HCT116 (cell line): ENCODE data around the gene ZFPL1. TPM values are rescaled to one million over a fixed set of nuclear protein-coding genes. Genes with fewer than 3 reads are reported as not detected.
A peak's percentile ranks its signal among the peaks of the same experiment; 100 is the strongest.

Experiments
- ATAC-seq: fragments of 200-7000 bp; cut with Tn5 transposase; 2 replicates; pipeline ENCODE4 v1.9.1; 2020; ENCODE audit warnings: mild to moderate bottlenecking, moderate library complexity
- BruUV-seq: library from RNA; stranded (reverse); fragments of 400-500 nt; replicated peaks from 2 replicates; lab custom pipeline; 2021; lab: Mats Ljungman, UMichigan
- CTCF ChIA-PET: fragments of 300-600 bp; sonication (Branson Sonifier 250); formaldehyde crosslinking; loops from one replicate; lab custom pipeline; 2021; ENCODE audit warnings: antibody characterized with exemption; lab: Charles Lee
- POLR2A ChIA-PET: fragments of 300-600, 350-600 bp; sonication (Branson Sonifier 250); formaldehyde crosslinking; loops from one replicate; lab custom pipeline; 2021; ENCODE audit warnings: antibody characterized with exemption; lab: Charles Lee
- RAD21 ChIA-PET, 2 experiments: fragments of 300-600 bp; sonication (Branson Sonifier 250); formaldehyde crosslinking; loops; one replicate each; lab custom pipeline; 2023; ENCODE audit warnings: low total read pairs in 2 of 2; ENCODE audit not compliant: uncharacterized antibody in 2 of 2, unreplicated experiment in 2 of 2, low non-redundant PET in 1 of 2; lab: Charles Lee
- DNase-seq: peaks from one replicate; pipeline ENCODE4 v3.0.0-alpha.2; 2010; ENCODE audit warnings: low read depth, low spot score
- H2AFZ ChIP-seq: fragments of 200-600 bp; shearing (Covaris generic), sonication (generic); 2 replicates; pipeline ENCODE4 v1.6.1; 2017; ENCODE audit warnings: low read depth, mixed run types, mixed read lengths, antibody characterized with exemption, low read length; ENCODE audit not compliant: poor library complexity, severe bottlenecking
- H3K27ac ChIP-seq: 2 replicates; pipeline ENCODE4 v1.5.1; 2012; ENCODE audit warnings: low read depth, low read length
- H3K27me3 ChIP-seq: fragments of 200-600 bp; sonication (generic); 2 replicates; pipeline ENCODE4 v1.6.1; 2016; ENCODE audit warnings: mixed run types, low read length, mixed read lengths; ENCODE audit not compliant: insufficient read depth
- H3K36me3 ChIP-seq, 2 experiments: fragments of 200-500 bp in 1 of 2; fragments of 200-600 bp in 1 of 2; sonication (Bioruptor generic) in 1 of 2; sonication (generic) in 1 of 2; 2 replicates each; pipeline versions ENCODE4 v1.5.1 to v1.6.1; 2014 to 2016; ENCODE audit warnings: low read length in 2 of 2, inconsistent platforms in 1 of 2, mixed read lengths in 1 of 2, mixed run types in 1 of 2; ENCODE audit not compliant: insufficient read depth in 2 of 2, control insufficient read depth in 1 of 2
- H3K4me1 ChIP-seq, 2 experiments: fragments of 200-600 bp in 1 of 2; sonication (generic) in 1 of 2; 2 replicates each; pipeline versions ENCODE4 v1.5.1 to v1.6.1; 2012 to 2017; ENCODE audit warnings: low read length in 2 of 2, inconsistent platforms in 1 of 2, mild to moderate bottlenecking in 1 of 2, mixed read lengths in 1 of 2, mixed run types in 1 of 2, moderate library complexity in 1 of 2; ENCODE audit not compliant: insufficient read depth in 2 of 2, control insufficient read depth in 1 of 2
- H3K4me2 ChIP-seq: fragments of 200-600 bp; sonication (generic); 2 replicates; pipeline ENCODE4 v1.6.1; 2017; ENCODE audit warnings: mixed run types, low read length, mixed read lengths
- H3K4me3 ChIP-seq, 2 experiments: fragments of 200-600 bp in 1 of 2; sonication (generic) in 1 of 2; replicated peaks in 1 of 2; 2 replicates each; pipeline ENCODE4 v1.5.1; 2011 to 2016; ENCODE audit warnings: low read length in 2 of 2, control low read depth in 1 of 2, low read depth in 1 of 2, mild to moderate bottlenecking in 1 of 2, mixed read lengths in 1 of 2, mixed run types in 1 of 2
- H3K79me2 ChIP-seq: fragments of 200-600 bp; sonication (generic); 2 replicates; pipeline ENCODE4 v1.6.1; 2017; ENCODE audit warnings: mild to moderate bottlenecking, mixed run types, low read length, moderate library complexity, mixed read lengths; ENCODE audit not compliant: insufficient read depth
- H3K9ac ChIP-seq: fragments of 200-600 bp; sonication (generic); 2 replicates; pipeline ENCODE4 v1.6.1; 2016; ENCODE audit warnings: low read length, mixed read lengths
- H3K9me2 ChIP-seq: fragments of 200-600 bp; sonication (generic), shearing (Covaris generic); 2 replicates; pipeline ENCODE4 v1.6.1; 2017; ENCODE audit warnings: mixed run types, mild to moderate bottlenecking, moderate library complexity; ENCODE audit not compliant: insufficient read depth
- H3K9me3 ChIP-seq, 2 experiments: fragments of 200-500 bp in 1 of 2; fragments of 200-600 bp in 1 of 2; sonication (Bioruptor generic) in 1 of 2; sonication (generic) in 1 of 2; 2 replicates each; pipeline ENCODE4 v1.6.1; 2014 to 2017; ENCODE audit warnings: low read length in 2 of 2, mixed read lengths in 2 of 2, inconsistent platforms in 1 of 2, low read depth in 1 of 2, mild to moderate bottlenecking in 1 of 2, mixed run types in 1 of 2, moderate library complexity in 1 of 2; ENCODE audit not compliant: control insufficient read depth in 1 of 2, insufficient read depth in 1 of 2
- H4K20me1 ChIP-seq: fragments of 200-600 bp; sonication (generic), shearing (Covaris generic); 2 replicates; pipeline ENCODE4 v1.6.1; 2017; ENCODE audit warnings: mixed run types, mild to moderate bottlenecking, moderate library complexity; ENCODE audit not compliant: insufficient read depth
- ATF3 ChIP-seq: IDR thresholded peaks from 2 replicates; pipeline ENCODE4 v1.6.1; 2012
- CEBPB ChIP-seq: IDR thresholded peaks from 2 replicates; pipeline ENCODE4 v1.6.1; 2012; ENCODE audit warnings: low read depth
- EGR1 ChIP-seq: IDR thresholded peaks from 2 replicates; pipeline ENCODE4 v1.6.1; 2012; ENCODE audit warnings: low read depth
- ELF1 ChIP-seq: IDR thresholded peaks from 2 replicates; pipeline ENCODE4 v1.6.1; 2012; ENCODE audit warnings: low read depth, borderline replicate concordance
- EZH2 ChIP-seq: fragments of 200-600 bp; sonication (generic); IDR thresholded peaks from 2 replicates; pipeline ENCODE4 v1.6.1; 2017; ENCODE audit warnings: antibody characterized with exemption, mixed run types
- EZH2phosphoT487 ChIP-seq: fragments of 200-600 bp; IDR thresholded peaks from 2 replicates; pipeline ENCODE4 v1.6.1; 2018; ENCODE audit warnings: antibody characterized with exemption, borderline replicate concordance
- JUND ChIP-seq: IDR thresholded peaks from 2 replicates; pipeline ENCODE4 v1.6.1; 2012
- MAX ChIP-seq: IDR thresholded peaks from 2 replicates; pipeline ENCODE4 v1.6.1; 2012
- POLR2A ChIP-seq: IDR thresholded peaks from 2 replicates; pipeline ENCODE4 v1.7.0; 2011; ENCODE audit warnings: borderline replicate concordance; ENCODE audit not compliant: insufficient read depth, insufficient read length; ENCODE audit errors: extremely low read depth
- POLR2AphosphoS5 ChIP-seq: IDR thresholded peaks from 2 replicates; pipeline ENCODE4 v1.6.1; 2011; ENCODE audit warnings: mild to moderate bottlenecking, low read depth, low read length, moderate library complexity
- RAD21 ChIP-seq: IDR thresholded peaks from 2 replicates; pipeline ENCODE4 v1.6.1; 2012; ENCODE audit warnings: low read depth, mild to moderate bottlenecking
- SIN3A ChIP-seq: IDR thresholded peaks from 2 replicates; pipeline ENCODE4 v1.6.1; 2012; ENCODE audit warnings: low read depth
- SP1 ChIP-seq: IDR thresholded peaks from 2 replicates; pipeline ENCODE4 v1.6.1; 2012; ENCODE audit warnings: low read depth
- SRF ChIP-seq: IDR thresholded peaks from 2 replicates; pipeline ENCODE4 v1.6.1; 2012; ENCODE audit warnings: low read depth
- TCF7L2 ChIP-seq: IDR thresholded peaks from 2 replicates; pipeline ENCODE4 v1.7.0; 2011; ENCODE audit warnings: borderline replicate concordance, inconsistent platforms; ENCODE audit not compliant: insufficient read depth, insufficient read length; ENCODE audit errors: extremely low read depth
- YY1 ChIP-seq: IDR thresholded peaks from 2 replicates; pipeline ENCODE4 v1.6.1; 2011; ENCODE audit warnings: low read length, low read depth, moderate library complexity, mild to moderate bottlenecking; ENCODE audit not compliant: insufficient replicate concordance; ENCODE audit errors: extremely low read depth
- ZBTB33 ChIP-seq: IDR thresholded peaks from 2 replicates; pipeline ENCODE4 v1.6.1; 2011; ENCODE audit warnings: mild to moderate bottlenecking, low read length, moderate library complexity; ENCODE audit not compliant: insufficient replicate concordance; ENCODE audit errors: extremely low read depth
- ZNF274 ChIP-seq: fragments of 200-500 bp; sonication (Bioruptor generic); IDR thresholded peaks from 2 replicates; pipeline ENCODE4 v1.6.1; 2014; ENCODE audit warnings: mild to moderate bottlenecking, low read depth, low read length, inconsistent platforms
- intact Hi-C: fragments of 100-400 bp; cut with micrococcal nuclease; formaldehyde crosslinking; loops from 2 replicates; pipeline ENCODE4 v1.10.0; 2022
- total RNA-seq: library from RNA; stranded (reverse); gene quantifications from one replicate; pipeline ENCODE4 v1.2.1, GENCODE V29; 2021; ENCODE audit not compliant: unreplicated experiment
- TF ChIP-seq, protein P1 (sequence below): IDR thresholded peaks from 2 replicates; pipeline ENCODE4 v1.6.1; 2012; ENCODE audit warnings: low read depth

ZFPL1 gene
- total RNA-seq, 1 experiment from 2014 or later = 35.3 TPM

- Histone ChIP-seq H3K4me3 (peak within 1 kb of the TSS; percentile 74 to 78), H2AFZ (no peak within 1 kb of the TSS), H3K9me3 (no peaks in the 10 kb centered on the region), H3K27ac (peak within 1 kb of the TSS; percentile 63), H3K36me3 (peaks cover 3 to 6% of the 10 kb centered on the region in 2 experiments; a peak in 2 of 4 replicates), H4K20me1 (no peaks in the 10 kb centered on the region), H3K9ac (peak within 1 kb of the TSS; percentile 77), H3K27me3 (no peaks in the 10 kb centered on the region), H3K79me2 (peaks cover 23% of the 10 kb centered on the region), H3K4me2 (peak within 1 kb of the TSS; percentile 88), H3K9me2 (no peaks in the 10 kb centered on the region), H3K4me1 (peaks cover 3 to 12% of the 10 kb centered on the region in 2 experiments; a peak in 3 of 4 replicates)
- CTCF ChIA-PET = interaction anchor here (1.1 to 1.7 kb wide), 2 partner anchors 12 to 14 kb away, joined by 3 to 14 read pairs; no protein-coding TSS in a partner anchor
- BruUV-seq = TSS peak; percentile 56
- intact Hi-C loops = loop anchor here (1.0 to 5.0 kb wide), 2 partner anchors 12 to 84 kb away; partner anchors contain the start of genes ARL2, CDCA5 and ZFPL1
- RAD21 ChIA-PET = no interaction called here
- ATAC-seq (peak; percentile 97), DNase-seq (peak; percentile 88)
- POLR2A ChIA-PET = interaction anchor here (3.2 kb wide), 1 partner anchor 15 kb away, joined by 21 read pairs; the partner anchor contains the start of gene TM7SF2
- TF ChIP-seq, protein P1, sequence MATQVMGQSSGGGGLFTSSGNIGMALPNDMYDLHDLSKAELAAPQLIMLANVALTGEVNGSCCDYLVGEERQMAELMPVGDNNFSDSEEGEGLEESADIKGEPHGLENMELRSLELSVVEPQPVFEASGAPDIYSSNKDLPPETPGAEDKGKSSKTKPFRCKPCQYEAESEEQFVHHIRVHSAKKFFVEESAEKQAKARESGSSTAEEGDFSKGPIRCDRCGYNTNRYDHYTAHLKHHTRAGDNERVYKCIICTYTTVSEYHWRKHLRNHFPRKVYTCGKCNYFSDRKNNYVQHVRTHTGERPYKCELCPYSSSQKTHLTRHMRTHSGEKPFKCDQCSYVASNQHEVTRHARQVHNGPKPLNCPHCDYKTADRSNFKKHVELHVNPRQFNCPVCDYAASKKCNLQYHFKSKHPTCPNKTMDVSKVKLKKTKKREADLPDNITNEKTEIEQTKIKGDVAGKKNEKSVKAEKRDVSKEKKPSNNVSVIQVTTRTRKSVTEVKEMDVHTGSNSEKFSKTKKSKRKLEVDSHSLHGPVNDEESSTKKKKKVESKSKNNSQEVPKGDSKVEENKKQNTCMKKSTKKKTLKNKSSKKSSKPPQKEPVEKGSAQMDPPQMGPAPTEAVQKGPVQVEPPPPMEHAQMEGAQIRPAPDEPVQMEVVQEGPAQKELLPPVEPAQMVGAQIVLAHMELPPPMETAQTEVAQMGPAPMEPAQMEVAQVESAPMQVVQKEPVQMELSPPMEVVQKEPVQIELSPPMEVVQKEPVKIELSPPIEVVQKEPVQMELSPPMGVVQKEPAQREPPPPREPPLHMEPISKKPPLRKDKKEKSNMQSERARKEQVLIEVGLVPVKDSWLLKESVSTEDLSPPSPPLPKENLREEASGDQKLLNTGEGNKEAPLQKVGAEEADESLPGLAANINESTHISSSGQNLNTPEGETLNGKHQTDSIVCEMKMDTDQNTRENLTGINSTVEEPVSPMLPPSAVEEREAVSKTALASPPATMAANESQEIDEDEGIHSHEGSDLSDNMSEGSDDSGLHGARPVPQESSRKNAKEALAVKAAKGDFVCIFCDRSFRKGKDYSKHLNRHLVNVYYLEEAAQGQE = no peak
- TF ChIP-seq CEBPB (no peak), ZNF274 (no peak), TCF7L2 (peak; percentile 60), ELF1 (peak; percentile 92), MAX (peak; percentile 76), JUND (no peak), YY1 (peak; percentile 93), POLR2AphosphoS5 (peak; percentile 71), SP1 (peak; percentile 86), EGR1 (0 out of 2 replicates have a peak, but pooled peaks have one; percentile 58), EZH2 (no peak), SRF (peak; percentile 88), ZBTB33 (peak; percentile 50), POLR2A (peak; percentile 94), ATF3 (no peak), EZH2phosphoT487 (no peak), RAD21 (no peak), SIN3A (peak; percentile 81)
Observed at GRCh38 chr11:65095974-65096806, 12.2 kb downstream of the ZFPL1 start, which contains the start of gene VPS51. Gene VPS51, plus strand, starts transcription at chr11:65096214. Its CDS starts 37 bp downstream, at chr11:65096251.
